GM23338 (cell line): ENCODE data around the gene PIP5K1A. TPM values are rescaled to one million over a fixed set of nuclear protein-coding genes. Genes with fewer than 3 reads are reported as not detected.

Source experiments
- ATAC-seq: fragments of 200-7000 bp; cut with Tn5 transposase; 3 replicates; pipeline ENCODE4 v1.9.1; 2020
- DNase-seq: peaks from one replicate; pipeline ENCODE4 v3.0.0-alpha.2; 2015; ENCODE audit warnings: low spot score
- H2AFZ ChIP-seq: fragments of 200-600 bp; sonication (generic); 2 replicates; pipeline ENCODE4 v1.8.0; 2016; ENCODE audit warnings: antibody characterized with exemption, mild to moderate bottlenecking, moderate library complexity
- H3F3A ChIP-seq: fragments of 200-600 bp; sonication (generic); replicated peaks from 2 replicates; pipeline ENCODE4 v1.8.0; 2017; ENCODE audit warnings: antibody characterized with exemption, mixed run types, low read depth
- H3K27ac ChIP-seq: fragments of 200-600 bp; sonication (generic); 2 replicates; pipeline ENCODE4 v1.6.1; 2016; ENCODE audit warnings: low read depth
- H3K27me3 ChIP-seq: fragments of 200-600 bp; sonication (generic); 2 replicates; pipeline ENCODE4 v1.8.0; 2016; ENCODE audit warnings: mild to moderate bottlenecking, mixed run types, moderate library complexity; ENCODE audit not compliant: insufficient read depth
- H3K36me3 ChIP-seq: fragments of 200-600 bp; sonication (generic); 2 replicates; pipeline ENCODE4 v1.8.0; 2016; ENCODE audit warnings: mild to moderate bottlenecking; ENCODE audit not compliant: insufficient read depth
- H3K4me1 ChIP-seq: fragments of 200-600 bp; sonication (generic); 2 replicates; pipeline ENCODE4 v1.8.0; 2016; ENCODE audit warnings: mild to moderate bottlenecking, moderate library complexity; ENCODE audit not compliant: insufficient read depth
- H3K4me2 ChIP-seq: fragments of 200-600 bp; sonication (generic); 2 replicates; pipeline ENCODE4 v1.7.1; 2017; ENCODE audit warnings: mixed run types
- H3K4me3 ChIP-seq: fragments of 200-600 bp; sonication (generic); 2 replicates; pipeline ENCODE4 v1.6.1; 2016; ENCODE audit warnings: mixed run types
- H3K79me2 ChIP-seq: fragments of 200-600 bp; sonication (generic); replicated peaks from 2 replicates; pipeline ENCODE4 v1.8.0; 2017; ENCODE audit warnings: mild to moderate bottlenecking; ENCODE audit not compliant: insufficient read depth
- H3K9me2 ChIP-seq: fragments of 200-600 bp; sonication (generic); 2 replicates; pipeline ENCODE4 v1.8.0; 2017; ENCODE audit not compliant: insufficient read depth
- H4K20me1 ChIP-seq: fragments of 200-600 bp; sonication (generic); replicated peaks from 2 replicates; pipeline ENCODE4 v1.8.0; 2017; ENCODE audit warnings: mild to moderate bottlenecking; ENCODE audit not compliant: insufficient read depth
- H3K27ac Mint-ChIP-seq: 2 replicates; pipeline ENCODE4 v1.8.0; 2020; ENCODE audit warnings: inconsistent platforms, mild to moderate bottlenecking, moderate library complexity, mixed read lengths
- H3K27me3 Mint-ChIP-seq: 3 replicates; pipeline ENCODE4 v1.8.0; 2022; ENCODE audit warnings: low read depth, mild to moderate bottlenecking, moderate library complexity, mixed read lengths, inconsistent platforms; ENCODE audit not compliant: insufficient read depth, poor library complexity
- H3K36me3 Mint-ChIP-seq: 3 replicates; pipeline ENCODE4 v1.8.0; 2021; ENCODE audit warnings: low read depth, mild to moderate bottlenecking, inconsistent platforms, moderate library complexity, mixed read lengths
- H3K4me1 Mint-ChIP-seq: 3 replicates; pipeline ENCODE4 v1.8.0; 2020; ENCODE audit warnings: mild to moderate bottlenecking, inconsistent platforms, mixed read lengths
- H3K4me3 Mint-ChIP-seq: 3 replicates; pipeline ENCODE4 v1.8.0; 2021; ENCODE audit warnings: moderate library complexity, mild to moderate bottlenecking, inconsistent platforms, mixed read lengths
- H3K9me3 Mint-ChIP-seq: 3 replicates; pipeline ENCODE4 v1.8.0; 2020; ENCODE audit warnings: moderate library complexity, mild to moderate bottlenecking, inconsistent platforms, mixed read lengths
- CREB1 ChIP-seq: fragments of 250-450 bp; sonication (Bioruptor Pico); IDR thresholded peaks from 2 replicates; pipeline ENCODE4 v1.5.0; 2020; ENCODE audit warnings: low read depth, mild to moderate bottlenecking, moderate library complexity
- ETS1 ChIP-seq: IDR thresholded peaks from 2 replicates; pipeline ENCODE4 v1.6.1; 2016; ENCODE audit warnings: antibody characterized with exemption
- EZH2 ChIP-seq: fragments of 200-600 bp; sonication (generic); IDR thresholded peaks from one replicate; pipeline ENCODE4 v1.8.0; 2017; ENCODE audit warnings: antibody characterized with exemption, mild to moderate bottlenecking, low read depth; ENCODE audit not compliant: unreplicated experiment
- EZH2phosphoT487 ChIP-seq: fragments of 200-600 bp; sonication (generic); IDR thresholded peaks from one replicate; pipeline ENCODE4 v1.8.1; 2018; ENCODE audit warnings: antibody characterized with exemption; ENCODE audit not compliant: unreplicated experiment
- JUNB ChIP-seq: IDR thresholded peaks from one replicate; pipeline ENCODE4 v1.6.1; 2016; ENCODE audit warnings: antibody characterized with exemption; ENCODE audit not compliant: unreplicated experiment
- NANOG ChIP-seq: IDR thresholded peaks from 2 replicates; pipeline ENCODE4 v1.6.1; 2016; ENCODE audit warnings: antibody characterized with exemption, borderline replicate concordance
- POLR2AphosphoS5 ChIP-seq: IDR thresholded peaks from 2 replicates; pipeline ENCODE4 v1.6.1; 2016; ENCODE audit warnings: antibody characterized with exemption, low read depth
- STAT1 ChIP-seq: IDR thresholded peaks from one replicate; pipeline ENCODE4 v1.6.1; 2016; ENCODE audit warnings: antibody characterized with exemption; ENCODE audit not compliant: unreplicated experiment
- ZNF114 ChIP-seq: fragments of 250-450 bp; sonication (Bioruptor Pico); IDR thresholded peaks from 2 replicates; pipeline ENCODE4 v1.5.0; 2020; ENCODE audit warnings: mild to moderate bottlenecking, moderate library complexity
- ZNF331 ChIP-seq: fragments of 250-450 bp; sonication (Bioruptor Pico); IDR thresholded peaks from 2 replicates; pipeline ENCODE4 v1.5.0; 2020; ENCODE audit warnings: low read depth, mild to moderate bottlenecking, moderate library complexity
- polyA plus RNA-seq: library from polyadenylated mRNA; unstranded; fragments of >200 nt; fragmentation: Nextera tagmentation; extraction: Ambion mirVana; gene quantifications from 2 replicates; pipeline ENCODE4 v1.2.1, GENCODE V29; 2016
- total RNA-seq: library from RNA; depleted of rRNA; stranded (reverse); fragments of >200 nt; shearing (Covaris generic); gene quantifications from 2 replicates; pipeline ENCODE4 v1.2.3, GENCODE V29; 2014
- TF ChIP-seq, protein P1 (sequence below), 2 experiments: fragments of 200-600 bp in 1 of 2; sonication (generic) in 1 of 2; conservative IDR thresholded peaks; 2 replicates each; pipeline versions ENCODE4 v1.5.1 to v1.6.1; 2016 to 2017; ENCODE audit warnings: antibody characterized with exemption in 2 of 2, low read depth in 2 of 2, mild to moderate bottlenecking in 2 of 2, moderate library complexity in 1 of 2
- TF ChIP-seq, protein P2 (sequence below): IDR thresholded peaks from one replicate; pipeline ENCODE4 v1.6.1; 2018; ENCODE audit warnings: antibody characterized with exemption; ENCODE audit not compliant: unreplicated experiment

Gene PIP5K1A
- total and polyA plus RNA-seq, 2 experiments from 2014 or later, result 23.2 to 63.3 TPM

- H3K4me3 Mint-ChIP-seq, result no peak overlapping the region
- Histone ChIP-seq H3K4me2 (no peak overlapping the region), H3K4me1 (no peaks in the 10 kb centered on the region), H2AFZ (no peak overlapping the region), H3K9me2 (no peaks in the 10 kb centered on the region), H3K4me3 (no peak overlapping the region), H4K20me1 (no peaks in the 10 kb centered on the region; the same call in none of the 2 replicates), H3K79me2 (0 out of 2 replicates have a peak, but pooled peaks cover 9% of the 10 kb centered on the region), H3F3A (peaks cover 7% of the 10 kb centered on the region; the same call in 1 of the 2 replicates), H3K27me3 (no peaks in the 10 kb centered on the region), H3K36me3 (peaks cover 90% of the 10 kb centered on the region), H3K27ac (no peak overlapping the region)
- ATAC-seq (no peak), DNase-seq (no peak)
- H3K27ac Mint-ChIP-seq, result no peak overlapping the region
- H3K4me1 Mint-ChIP-seq, result no peaks in the 10 kb centered on the region
- H3K36me3 Mint-ChIP-seq, result peaks cover 94% of the 10 kb centered on the region
- TF ChIP-seq ETS1, result no peak
- no peak for TF ChIP-seq CREB1 (CRISPR knock-in tag)
- no peak for TF ChIP-seq EZH2
- TF ChIP-seq JUNB, result no peak
- TF ChIP-seq EZH2phosphoT487, result no peak
- TF ChIP-seq ZNF331 (CRISPR knock-in tag), result no peak
- no peak for TF ChIP-seq POLR2AphosphoS5
- no peak for TF ChIP-seq STAT1
- H3K9me3 Mint-ChIP-seq, result no peaks in the 10 kb centered on the region
- H3K27me3 Mint-ChIP-seq, result peaks cover 4% of the 10 kb centered on the region
These were observed 36.9 kb downstream of the PIP5K1A start for GRCh38 chr1:151235235-151235634.

DNA sequence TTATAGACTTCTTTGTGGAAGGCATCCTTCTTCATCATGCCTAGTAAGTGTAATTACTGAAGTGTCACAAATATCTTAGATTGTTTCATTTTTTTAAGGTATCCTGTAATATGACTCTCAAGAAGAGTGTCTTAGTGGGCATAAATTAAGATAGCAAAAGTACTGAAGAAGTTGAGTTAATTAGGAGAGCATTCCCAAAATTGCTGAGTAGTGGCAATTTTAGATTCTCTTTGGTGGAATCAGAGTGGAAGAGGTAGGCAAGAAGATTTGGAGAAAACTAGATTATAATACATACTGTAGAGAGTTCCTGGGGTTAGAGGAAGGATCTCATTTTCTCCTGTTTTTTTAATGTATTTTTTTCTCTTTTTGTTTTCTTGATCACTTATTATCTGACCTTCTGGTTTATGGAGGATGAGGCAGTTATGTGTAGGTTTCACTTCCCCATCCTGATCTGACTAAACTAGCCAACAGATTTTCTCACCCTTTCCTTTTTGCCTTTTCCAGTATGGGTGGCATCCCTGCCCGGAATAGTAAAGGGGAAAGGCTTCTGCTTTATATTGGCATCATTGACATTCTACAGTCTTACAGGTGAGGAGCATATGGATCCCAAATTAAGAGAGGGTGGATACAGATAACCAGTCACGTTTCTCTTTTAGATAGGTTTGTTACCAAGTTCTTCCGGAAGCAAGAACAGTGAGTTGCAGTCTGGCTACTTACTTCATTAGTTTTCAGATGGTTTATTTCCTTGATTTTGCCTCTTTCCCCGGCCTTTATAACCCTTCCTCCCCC is 39.5 kb downstream of the PIP5K1A start:
- no peak for ATAC-seq
- H3K27me3 ChIP-seq, result no peaks in the 10 kb centered on the region
- TF ChIP-seq EZH2phosphoT487 (no peak), EZH2 (no peak), STAT1 (no peak), ZNF114 (CRISPR knock-in tag) (no peak), JUNB (no peak), POLR2AphosphoS5 (no peak), NANOG (no peak), ZNF331 (CRISPR knock-in tag) (no peak), ETS1 (no peak), CREB1 (CRISPR knock-in tag) (no peak)
- TF ChIP-seq, protein P1, sequence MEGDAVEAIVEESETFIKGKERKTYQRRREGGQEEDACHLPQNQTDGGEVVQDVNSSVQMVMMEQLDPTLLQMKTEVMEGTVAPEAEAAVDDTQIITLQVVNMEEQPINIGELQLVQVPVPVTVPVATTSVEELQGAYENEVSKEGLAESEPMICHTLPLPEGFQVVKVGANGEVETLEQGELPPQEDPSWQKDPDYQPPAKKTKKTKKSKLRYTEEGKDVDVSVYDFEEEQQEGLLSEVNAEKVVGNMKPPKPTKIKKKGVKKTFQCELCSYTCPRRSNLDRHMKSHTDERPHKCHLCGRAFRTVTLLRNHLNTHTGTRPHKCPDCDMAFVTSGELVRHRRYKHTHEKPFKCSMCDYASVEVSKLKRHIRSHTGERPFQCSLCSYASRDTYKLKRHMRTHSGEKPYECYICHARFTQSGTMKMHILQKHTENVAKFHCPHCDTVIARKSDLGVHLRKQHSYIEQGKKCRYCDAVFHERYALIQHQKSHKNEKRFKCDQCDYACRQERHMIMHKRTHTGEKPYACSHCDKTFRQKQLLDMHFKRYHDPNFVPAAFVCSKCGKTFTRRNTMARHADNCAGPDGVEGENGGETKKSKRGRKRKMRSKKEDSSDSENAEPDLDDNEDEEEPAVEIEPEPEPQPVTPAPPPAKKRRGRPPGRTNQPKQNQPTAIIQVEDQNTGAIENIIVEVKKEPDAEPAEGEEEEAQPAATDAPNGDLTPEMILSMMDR (conservative IDR thresholded peaks at IDR 0.05; ENCODE audit: low read depth in 2 of 2), result no peak
- TF ChIP-seq, protein P2, sequence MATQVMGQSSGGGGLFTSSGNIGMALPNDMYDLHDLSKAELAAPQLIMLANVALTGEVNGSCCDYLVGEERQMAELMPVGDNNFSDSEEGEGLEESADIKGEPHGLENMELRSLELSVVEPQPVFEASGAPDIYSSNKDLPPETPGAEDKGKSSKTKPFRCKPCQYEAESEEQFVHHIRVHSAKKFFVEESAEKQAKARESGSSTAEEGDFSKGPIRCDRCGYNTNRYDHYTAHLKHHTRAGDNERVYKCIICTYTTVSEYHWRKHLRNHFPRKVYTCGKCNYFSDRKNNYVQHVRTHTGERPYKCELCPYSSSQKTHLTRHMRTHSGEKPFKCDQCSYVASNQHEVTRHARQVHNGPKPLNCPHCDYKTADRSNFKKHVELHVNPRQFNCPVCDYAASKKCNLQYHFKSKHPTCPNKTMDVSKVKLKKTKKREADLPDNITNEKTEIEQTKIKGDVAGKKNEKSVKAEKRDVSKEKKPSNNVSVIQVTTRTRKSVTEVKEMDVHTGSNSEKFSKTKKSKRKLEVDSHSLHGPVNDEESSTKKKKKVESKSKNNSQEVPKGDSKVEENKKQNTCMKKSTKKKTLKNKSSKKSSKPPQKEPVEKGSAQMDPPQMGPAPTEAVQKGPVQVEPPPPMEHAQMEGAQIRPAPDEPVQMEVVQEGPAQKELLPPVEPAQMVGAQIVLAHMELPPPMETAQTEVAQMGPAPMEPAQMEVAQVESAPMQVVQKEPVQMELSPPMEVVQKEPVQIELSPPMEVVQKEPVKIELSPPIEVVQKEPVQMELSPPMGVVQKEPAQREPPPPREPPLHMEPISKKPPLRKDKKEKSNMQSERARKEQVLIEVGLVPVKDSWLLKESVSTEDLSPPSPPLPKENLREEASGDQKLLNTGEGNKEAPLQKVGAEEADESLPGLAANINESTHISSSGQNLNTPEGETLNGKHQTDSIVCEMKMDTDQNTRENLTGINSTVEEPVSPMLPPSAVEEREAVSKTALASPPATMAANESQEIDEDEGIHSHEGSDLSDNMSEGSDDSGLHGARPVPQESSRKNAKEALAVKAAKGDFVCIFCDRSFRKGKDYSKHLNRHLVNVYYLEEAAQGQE, result no peak

More for the DNA sequence above, 39.5 kb downstream of the PIP5K1A start:
- DNase-seq, result no peak
- Mint-ChIP-seq H3K9me3 (no peaks in the 10 kb centered on the region), H3K4me3 (no peak overlapping the region), H3K27me3 (peaks cover 6% of the 10 kb centered on the region), H3K36me3 (peaks cover 94% of the 10 kb centered on the region), H3K4me1 (no peaks in the 10 kb centered on the region), H3K27ac (no peak overlapping the region)
- H3K4me1 ChIP-seq, result no peaks in the 10 kb centered on the region
- H3F3A ChIP-seq, result peaks cover 20% of the 10 kb centered on the region; the same call in 1 of the 2 replicates
- no peak overlapping the region for H3K4me2 ChIP-seq
- no peak overlapping the region for H2AFZ ChIP-seq
- H3K4me3 ChIP-seq, result no peak overlapping the region
- no peaks in the 10 kb centered on the region; the same call in 1 of the 2 replicates for H4K20me1 ChIP-seq
- H3K27ac ChIP-seq, result no peak overlapping the region
- H3K36me3 ChIP-seq, result peaks cover 90% of the 10 kb centered on the region
- no peaks in the 10 kb centered on the region for H3K9me2 ChIP-seq
- 0 out of 2 replicates have a peak, but pooled peaks cover 7% of the 10 kb centered on the region for H3K79me2 ChIP-seq
